ENCODE results near the gene PLEKHG4. TPM values are rescaled to one million over a fixed set of nuclear protein-coding genes. Genes with fewer than 3 reads are reported as not detected.

PLEKHG4 gene
- total RNA-seq, result 10 to 100 TPM; 19.4 to 27.5 (median 24.9) TPM
- total RNA-seq (2013), result 14.8 TPM
- total RNA-seq, result 21.3 to 65.8 (median 32.7) reads per million in 29 experiments

GRCh38 chr16:67279296-67280089 is at the start of gene PLEKHG4:
Gene PLEKHG4 (plus strand): TSS chr16:67279532. CDS start chr16:67280045, 513 bp downstream.
- Mint-ChIP-seq H3K27ac (peak within 1 kb of the TSS; percentile 55 to 79), H3K27me3 (no peaks in the 10 kb centered on the region), H3K4me1 (peaks cover 9 to 19% (median 16%) of the 10 kb centered on the region in 3 donors), H3K9me3 (no peaks in the 10 kb centered on the region), H3K36me3 (peaks cover 9% of the 10 kb centered on the region), H3K4me3 (peak within 1 kb of the TSS; percentile 75 to 80 (median 77))
- 27% methylated on average over 83 of the region's 83 CpGs for WGBS (ENCODE audit: insufficient coverage)
- POLR2A ChIA-PET, result no interaction called here
- peak within 1 kb of the TSS; percentile 78 to 89 for H3K4me3 ChIP-seq (ENCODE audit: control insufficient read depth in 1 of 2, extremely low read depth in 1 of 2, low read length in 1 of 2)
- H3K9me3 ChIP-seq, result no peaks in the 10 kb centered on the region
- peaks cover 10 to 20% of the 10 kb centered on the region in 2 donors for H3K36me3 ChIP-seq (ENCODE audit: control insufficient read depth in 2 of 2, extremely low read depth in 1 of 2, insufficient read depth in 1 of 2, low read length in 1 of 2)
- H3K27me3 ChIP-seq (replicated peaks in 1 of 2; ENCODE audit: control insufficient read depth in 2 of 2, extremely low read depth in 1 of 2, insufficient read depth in 2 of 2, low read length in 1 of 2), result no peaks in the 10 kb centered on the region
- CTCF ChIA-PET, result no interaction called here
- peaks cover 6 to 24% of the 10 kb centered on the region in 2 experiments for H3K4me1 ChIP-seq (ENCODE audit: control insufficient read depth in 1 of 2, extremely low read depth in 1 of 2, insufficient read depth in 2 of 2, low read length in 2 of 2)
- DNase-seq (peak; percentile 51 to 88 (median 74)), ATAC-seq (replicated peaks in 1 of 4) (peak; percentile 97 to 99 (median 97))
- H3K27ac ChIP-seq (ENCODE audit: low read length), result peak within 1 kb of the TSS; percentile 52

GRCh38 chr16:67229906-67230808 is 49.2 kb upstream of the PLEKHG4 start:
- DNase-seq (no peak), ATAC-seq (replicated peaks in 1 of 4) (no peak)
- POLR2A ChIA-PET, result no interaction called here
- H3K27ac Mint-ChIP-seq, result no peak overlapping the region
- Histone ChIP-seq H3K4me3 (ENCODE audit: control insufficient read depth in 1 of 2, extremely low read depth in 1 of 2, low read length in 1 of 2) (no peak overlapping the region), H3K36me3 (ENCODE audit: control insufficient read depth in 2 of 2, extremely low read depth in 1 of 2, insufficient read depth in 1 of 2, low read length in 1 of 2) (peaks cover 24 to 58% of the 10 kb centered on the region in 2 donors), H3K27me3 (replicated peaks in 1 of 2; ENCODE audit: control insufficient read depth in 2 of 2, extremely low read depth in 1 of 2, insufficient read depth in 2 of 2, low read length in 1 of 2) (peaks cover 0 to 2% of the 10 kb centered on the region in 2 experiments), H3K27ac (ENCODE audit: low read length) (no peak overlapping the region), H3K9me3 (no peaks in the 10 kb centered on the region), H3K4me1 (ENCODE audit: control insufficient read depth in 1 of 2, extremely low read depth in 1 of 2, insufficient read depth in 2 of 2, low read length in 2 of 2) (peaks cover 11 to 33% of the 10 kb centered on the region in 2 experiments)
- H3K9me3 Mint-ChIP-seq, result no peaks in the 10 kb centered on the region
- H3K36me3 Mint-ChIP-seq, result peaks cover 24% of the 10 kb centered on the region
- WGBS (ENCODE audit: insufficient coverage), result 97% methylated on average over 31 of the region's 32 CpGs
- H3K27me3 Mint-ChIP-seq, result no peaks in the 10 kb centered on the region
- CTCF ChIA-PET, result interaction anchor here in 1 of 2 donors (0.5 kb wide), 1 partner anchor 586 kb away, joined by 3 read pairs; no protein-coding TSS in a partner anchor
- peaks cover 30 to 37% (median 32%) of the 10 kb centered on the region in 3 donors for H3K4me1 Mint-ChIP-seq
- peak overlapping the region in 2 of 3 donors; percentile 13 to 97 for H3K4me3 Mint-ChIP-seq

GRCh38 chr16:67230809-67231660 is 48.3 kb upstream of the PLEKHG4 start:
- Mint-ChIP-seq H3K27ac (no peak overlapping the region), H3K4me3 (no peak overlapping the region), H3K4me1 (peaks cover 23 to 30% (median 24%) of the 10 kb centered on the region in 3 donors), H3K9me3 (no peaks in the 10 kb centered on the region), H3K36me3 (peaks cover 26% of the 10 kb centered on the region), H3K27me3 (no peaks in the 10 kb centered on the region)
- H3K27ac ChIP-seq (ENCODE audit: low read length), result no peak overlapping the region
- no peak for ATAC-seq (replicated peaks in 1 of 4)
- 77% methylated on average over 6 of the region's 12 CpGs for WGBS (ENCODE audit: insufficient coverage)
- peaks cover 25 to 65% of the 10 kb centered on the region in 2 donors for H3K36me3 ChIP-seq (ENCODE audit: control insufficient read depth in 2 of 2, extremely low read depth in 1 of 2, insufficient read depth in 1 of 2, low read length in 1 of 2)
- H3K4me1 ChIP-seq (ENCODE audit: control insufficient read depth in 1 of 2, extremely low read depth in 1 of 2, insufficient read depth in 2 of 2, low read length in 2 of 2), result peaks cover 11 to 37% of the 10 kb centered on the region in 2 experiments
- H3K4me3 ChIP-seq (ENCODE audit: control insufficient read depth in 1 of 2, extremely low read depth in 1 of 2, low read length in 1 of 2), result no peak overlapping the region
- ChIA-PET POLR2A (interaction anchor here in 1 of 2 donors (0.7 kb wide), 1 partner anchor 208 kb away, joined by 3 read pairs; no protein-coding TSS in a partner anchor), CTCF (no interaction called here)
- DNase-seq, result no peak
- no peaks in the 10 kb centered on the region for H3K9me3 ChIP-seq
- peaks cover 0 to 2% of the 10 kb centered on the region in 2 experiments for H3K27me3 ChIP-seq (replicated peaks in 1 of 2; ENCODE audit: control insufficient read depth in 2 of 2, extremely low read depth in 1 of 2, insufficient read depth in 2 of 2, low read length in 1 of 2)

- Histone ChIP-seq H3K27me3 (replicated peaks in 1 of 2; ENCODE audit: control insufficient read depth in 2 of 2, extremely low read depth in 1 of 2, insufficient read depth in 2 of 2, low read length in 1 of 2) (peaks cover 0 to 2% of the 10 kb centered on the region in 2 experiments), H3K27ac (ENCODE audit: low read length) (no peak overlapping the region), H3K9me3 (no peaks in the 10 kb centered on the region), H3K4me3 (ENCODE audit: control insufficient read depth in 1 of 2, extremely low read depth in 1 of 2, low read length in 1 of 2) (no peak overlapping the region), H3K4me1 (ENCODE audit: control insufficient read depth in 1 of 2, extremely low read depth in 1 of 2, insufficient read depth in 2 of 2, low read length in 2 of 2) (peaks cover 0 to 29% of the 10 kb centered on the region in 2 experiments), H3K36me3 (ENCODE audit: control insufficient read depth in 2 of 2, extremely low read depth in 1 of 2, insufficient read depth in 1 of 2, low read length in 1 of 2) (peaks cover 38 to 78% of the 10 kb centered on the region in 2 donors)
- POLR2A ChIA-PET, result no interaction called here
- CTCF ChIA-PET, result interaction anchor here in 1 of 2 donors (0.6 kb wide), 1 partner anchor 213 kb away, joined by 3 read pairs; no protein-coding TSS in a partner anchor
- WGBS (ENCODE audit: insufficient coverage), result 97% methylated on average over 5 of the region's 7 CpGs
- no peak for DNase-seq
- H3K36me3 Mint-ChIP-seq, result peaks cover 41% of the 10 kb centered on the region
- no peaks in the 10 kb centered on the region for H3K27me3 Mint-ChIP-seq
- no peak overlapping the region for H3K4me3 Mint-ChIP-seq
- peaks cover 0 to 16% (median 6%) of the 10 kb centered on the region in 3 donors for H3K4me1 Mint-ChIP-seq
- H3K27ac Mint-ChIP-seq, result no peak overlapping the region
- ATAC-seq (replicated peaks in 1 of 4), result no peak
- no peaks in the 10 kb centered on the region for H3K9me3 Mint-ChIP-seq
These were observed 45.7 kb upstream of the PLEKHG4 start for GRCh38 chr16:67233596-67233995.

DNA sequence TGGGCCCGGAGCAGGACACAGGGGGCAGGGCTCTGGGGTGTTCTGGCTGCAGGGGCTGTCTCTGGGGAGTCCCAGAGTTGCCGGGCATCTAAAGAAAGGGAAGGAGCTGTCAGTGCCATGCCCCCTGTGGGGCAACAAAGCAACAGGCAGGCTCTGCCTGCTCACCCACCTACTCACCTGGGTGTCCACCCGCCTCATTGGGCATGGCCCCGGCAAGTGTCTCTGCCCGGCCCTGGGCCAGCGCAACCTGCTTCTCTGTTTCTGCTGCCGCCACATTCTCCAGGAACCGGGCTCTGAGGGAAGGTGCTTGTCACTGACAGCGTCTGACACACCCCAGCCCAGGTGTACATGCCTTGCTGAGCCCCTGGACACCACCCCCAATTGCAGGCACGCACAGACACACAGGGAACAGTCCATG is 45.1 kb upstream of the PLEKHG4 start:
- H3K36me3 ChIP-seq (ENCODE audit: control insufficient read depth in 2 of 2, extremely low read depth in 1 of 2, insufficient read depth in 1 of 2, low read length in 1 of 2), result peaks cover 39 to 78% of the 10 kb centered on the region in 2 donors
- peaks cover 0 to 2% of the 10 kb centered on the region in 2 experiments for H3K27me3 ChIP-seq (replicated peaks in 1 of 2; ENCODE audit: control insufficient read depth in 2 of 2, extremely low read depth in 1 of 2, insufficient read depth in 2 of 2, low read length in 1 of 2)
- POLR2A ChIA-PET, result no interaction called here
- Mint-ChIP-seq H3K4me1 (peaks cover 0 to 12% (median 6%) of the 10 kb centered on the region in 3 donors), H3K27ac (peak overlapping the region in 1 of 2 donors; percentile 63), H3K9me3 (no peaks in the 10 kb centered on the region), H3K27me3 (no peaks in the 10 kb centered on the region), H3K4me3 (no peak overlapping the region), H3K36me3 (peaks cover 37% of the 10 kb centered on the region)
- peaks cover 0 to 26% of the 10 kb centered on the region in 2 experiments for H3K4me1 ChIP-seq (ENCODE audit: control insufficient read depth in 1 of 2, extremely low read depth in 1 of 2, insufficient read depth in 2 of 2, low read length in 2 of 2)
- no peaks in the 10 kb centered on the region for H3K9me3 ChIP-seq
- H3K27ac ChIP-seq (ENCODE audit: low read length), result no peak overlapping the region
- no peak overlapping the region for H3K4me3 ChIP-seq (ENCODE audit: control insufficient read depth in 1 of 2, extremely low read depth in 1 of 2, low read length in 1 of 2)
- 97% methylated on average over 8 of the region's 10 CpGs for WGBS (ENCODE audit: insufficient coverage)
- DNase-seq, result no peak
- no peak for ATAC-seq (replicated peaks in 1 of 4)
- CTCF ChIA-PET, result interaction anchor here in 1 of 2 donors (0.6 kb wide), 1 partner anchor 213 kb away, joined by 3 read pairs; no protein-coding TSS in a partner anchor

Measured in T-cell (primary cell).